Measurements from ENCODE around the gene WFDC10B. TPM values are rescaled to one million over a fixed set of nuclear protein-coding genes. Genes with fewer than 3 reads are reported as not detected.
"Not testable (repeated sequence)": the region's sequence is repeated elsewhere in the genome, so short reads cannot be mapped to it uniquely, and the experiment has no call there.

Gene WFDC10B
- total RNA-seq, 1 experiment from 2014 or later: not detected

- Histone ChIP-seq H2AFZ (ENCODE audit: low read length) (no peak within 1 kb of the TSS), H3K27ac (ENCODE audit: low read length) (no peak within 1 kb of the TSS), H3K79me2 (ENCODE audit: low read length) (no peaks in the 10 kb centered on the region), H3K36me3 (ENCODE audit: low read depth, low read length) (no peaks in the 10 kb centered on the region), H3K9me3 (ENCODE audit: low read length) (no peaks in the 10 kb centered on the region), H3K9ac (ENCODE audit: low read length) (no peak within 1 kb of the TSS), H3F3A (ENCODE audit: low read length, unreplicated experiment) (no peaks in the 10 kb centered on the region), H3K4me2 (ENCODE audit: low read length) (no peak within 1 kb of the TSS), H4K20me1 (ENCODE audit: low read length) (no peaks in the 10 kb centered on the region), H3K9me2 (replicated peaks; ENCODE audit: low read length) (no peaks in the 10 kb centered on the region), H3K4me1 (ENCODE audit: insufficient read depth, low read length) (no peaks in the 10 kb centered on the region), H3K4me3 (ENCODE audit: low read length) (no peak within 1 kb of the TSS), H3K27me3 (ENCODE audit: low read length) (peaks cover 3% of the 10 kb centered on the region; the same call in 1 of the 2 replicates)
- ChIA-PET POLR2A (ENCODE audit: unreplicated experiment) (no interaction called here), CTCF (no interaction called here)
- intact Hi-C loops (cut with micrococcal nuclease): no loop called here
- TF ChIP-seq, protein P1, sequence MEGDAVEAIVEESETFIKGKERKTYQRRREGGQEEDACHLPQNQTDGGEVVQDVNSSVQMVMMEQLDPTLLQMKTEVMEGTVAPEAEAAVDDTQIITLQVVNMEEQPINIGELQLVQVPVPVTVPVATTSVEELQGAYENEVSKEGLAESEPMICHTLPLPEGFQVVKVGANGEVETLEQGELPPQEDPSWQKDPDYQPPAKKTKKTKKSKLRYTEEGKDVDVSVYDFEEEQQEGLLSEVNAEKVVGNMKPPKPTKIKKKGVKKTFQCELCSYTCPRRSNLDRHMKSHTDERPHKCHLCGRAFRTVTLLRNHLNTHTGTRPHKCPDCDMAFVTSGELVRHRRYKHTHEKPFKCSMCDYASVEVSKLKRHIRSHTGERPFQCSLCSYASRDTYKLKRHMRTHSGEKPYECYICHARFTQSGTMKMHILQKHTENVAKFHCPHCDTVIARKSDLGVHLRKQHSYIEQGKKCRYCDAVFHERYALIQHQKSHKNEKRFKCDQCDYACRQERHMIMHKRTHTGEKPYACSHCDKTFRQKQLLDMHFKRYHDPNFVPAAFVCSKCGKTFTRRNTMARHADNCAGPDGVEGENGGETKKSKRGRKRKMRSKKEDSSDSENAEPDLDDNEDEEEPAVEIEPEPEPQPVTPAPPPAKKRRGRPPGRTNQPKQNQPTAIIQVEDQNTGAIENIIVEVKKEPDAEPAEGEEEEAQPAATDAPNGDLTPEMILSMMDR (conservative IDR thresholded peaks at IDR 0.05; ENCODE audit: low read depth, low read length): no peak
- TF ChIP-seq EZH2 (IDR thresholded peaks at IDR 0.05; ENCODE audit: low read length, unreplicated experiment) (no peak), EZH2phosphoT487 (IDR thresholded peaks at IDR 0.05; ENCODE audit: borderline replicate concordance, low read length) (no peak)
- BruUV-seq (replicated peaks): no TSS peak
- no peak for DNase-seq
- no peak for ATAC-seq
These were observed 34.7 kb downstream of the WFDC10B start, which contains the start of gene WFDC11 for GRCh38 chr20:45670139-45670538. TSS of gene WFDC11 (minus strand) at chr20:45670239. CDS start at chr20:45650600, 19,639 bp downstream.

DNA sequence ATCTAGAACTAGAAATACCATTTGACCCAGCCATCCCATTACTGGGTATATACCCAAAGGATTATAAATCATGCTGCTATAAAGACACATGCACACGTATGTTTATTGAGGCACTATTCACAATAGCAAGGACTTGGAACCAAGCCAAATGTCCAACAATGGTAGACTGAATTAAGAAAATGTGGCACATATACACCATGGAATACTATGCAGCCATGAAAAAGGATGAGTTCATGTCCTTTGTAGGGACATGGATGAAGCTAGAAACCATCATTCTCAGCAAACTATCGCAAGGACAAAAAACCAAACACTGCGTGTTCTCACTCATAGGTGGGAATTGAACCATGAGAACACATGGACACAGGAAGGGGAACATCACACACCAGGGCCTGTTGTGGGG, 47.8 kb downstream of the WFDC10B start:
- BruUV-seq (replicated peaks); H3K4me1 ChIP-seq (ENCODE audit: insufficient read depth, low read length); H3K9me3 ChIP-seq (ENCODE audit: low read length); DNase-seq; H2AFZ ChIP-seq (ENCODE audit: low read length); H3K4me2 ChIP-seq (ENCODE audit: low read length); H3K27ac ChIP-seq (ENCODE audit: low read length); H3K9me2 ChIP-seq (replicated peaks; ENCODE audit: low read length); H3K36me3 ChIP-seq (ENCODE audit: low read depth, low read length); H4K20me1 ChIP-seq (ENCODE audit: low read length); intact Hi-C loops (cut with micrococcal nuclease); H3F3A ChIP-seq (ENCODE audit: low read length, unreplicated experiment); H3K4me3 ChIP-seq (ENCODE audit: low read length); POLR2A ChIA-PET (ENCODE audit: unreplicated experiment); H3K79me2 ChIP-seq (ENCODE audit: low read length); CTCF ChIA-PET; H3K27me3 ChIP-seq (ENCODE audit: low read length); H3K9ac ChIP-seq (ENCODE audit: low read length); ATAC-seq: not testable (repeated sequence)

GRCh38 chr20:45651726-45652125, 53.1 kb downstream of the WFDC10B start:
- intact Hi-C loops (cut with micrococcal nuclease); H2AFZ ChIP-seq (ENCODE audit: low read length); BruUV-seq (replicated peaks); H3K27me3 ChIP-seq (ENCODE audit: low read length); H4K20me1 ChIP-seq (ENCODE audit: low read length); H3K9me2 ChIP-seq (replicated peaks; ENCODE audit: low read length); H3K4me1 ChIP-seq (ENCODE audit: insufficient read depth, low read length); CTCF ChIA-PET; H3K4me3 ChIP-seq (ENCODE audit: low read length); H3K9ac ChIP-seq (ENCODE audit: low read length); POLR2A ChIA-PET (ENCODE audit: unreplicated experiment); ATAC-seq; H3F3A ChIP-seq (ENCODE audit: low read length, unreplicated experiment); H3K4me2 ChIP-seq (ENCODE audit: low read length); H3K9me3 ChIP-seq (ENCODE audit: low read length); H3K36me3 ChIP-seq (ENCODE audit: low read depth, low read length); H3K27ac ChIP-seq (ENCODE audit: low read length); H3K79me2 ChIP-seq (ENCODE audit: low read length): not testable (repeated sequence)
- peak; percentile 7 for DNase-seq

GRCh38 chr20:45649312-45649863, 55.4 kb downstream of the WFDC10B start:
- POLR2A ChIA-PET (ENCODE audit: unreplicated experiment): no interaction called here
- no peaks in the 10 kb centered on the region for H3K27me3 ChIP-seq (ENCODE audit: low read length)
- TF ChIP-seq, protein P1 (conservative IDR thresholded peaks at IDR 0.05; ENCODE audit: low read depth, low read length): no peak
- TF ChIP-seq EZH2 (IDR thresholded peaks at IDR 0.05; ENCODE audit: low read length, unreplicated experiment) (no peak), EZH2phosphoT487 (IDR thresholded peaks at IDR 0.05; ENCODE audit: borderline replicate concordance, low read length) (no peak)
- BruUV-seq (replicated peaks): no TSS peak
- H3K9ac ChIP-seq (ENCODE audit: low read length): no peak overlapping the region
- ATAC-seq (no peak), DNase-seq (no peak)
- no peaks in the 10 kb centered on the region for H3K36me3 ChIP-seq (ENCODE audit: low read depth, low read length)
- no peaks in the 10 kb centered on the region for H3K4me1 ChIP-seq (ENCODE audit: insufficient read depth, low read length)
- H3F3A ChIP-seq (ENCODE audit: low read length, unreplicated experiment): no peaks in the 10 kb centered on the region
- no peak overlapping the region for H3K27ac ChIP-seq (ENCODE audit: low read length)
- intact Hi-C loops (cut with micrococcal nuclease): no loop called here
- no peak overlapping the region for H2AFZ ChIP-seq (ENCODE audit: low read length)
- CTCF ChIA-PET: no interaction called here
- no peaks in the 10 kb centered on the region for H3K9me2 ChIP-seq (replicated peaks; ENCODE audit: low read length)
- H3K79me2 ChIP-seq (ENCODE audit: low read length): no peaks in the 10 kb centered on the region
- H3K4me3 ChIP-seq (ENCODE audit: low read length): no peak overlapping the region
- no peaks in the 10 kb centered on the region for H4K20me1 ChIP-seq (ENCODE audit: low read length)
- H3K4me2 ChIP-seq (ENCODE audit: low read length): no peak overlapping the region
- no peaks in the 10 kb centered on the region for H3K9me3 ChIP-seq (ENCODE audit: low read length)

Data from PC-3 (cell line).